Measurements from ENCODE around the gene TCF12. TPM values are rescaled to one million over a fixed set of nuclear protein-coding genes. Genes with fewer than 3 reads are reported as not detected.

The TCF12 gene
- total RNA-seq, 1 donor from 2014 or later, result 207 TPM

DNA sequence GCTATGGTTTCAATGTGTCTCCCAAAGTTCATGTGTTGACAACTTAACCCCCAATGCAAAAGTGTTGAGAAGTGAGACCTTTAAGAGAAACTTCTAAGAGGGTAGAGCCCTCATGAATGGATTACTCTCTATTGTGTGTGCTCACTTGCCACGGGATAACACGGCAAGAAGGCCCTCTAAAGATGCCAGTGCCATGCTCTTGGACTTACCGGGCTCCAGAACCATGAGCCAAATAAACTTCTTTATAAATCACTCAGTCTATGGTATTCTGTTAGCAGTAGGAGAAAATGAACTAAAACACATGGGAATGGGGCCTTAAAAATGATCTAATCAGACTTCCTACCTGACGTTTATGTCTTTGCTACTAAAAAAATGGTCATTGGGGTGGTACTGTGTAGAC lies 2.6 kb upstream of the TCF12 start:
- Mint-ChIP-seq H3K27me3 (ENCODE audit: low read depth) (no peaks in the 10 kb centered on the region), H3K27ac (ENCODE audit: unreplicated experiment) (no peak overlapping the region), H3K9me3 (peaks cover 11% of the 10 kb centered on the region), H3K4me3 (peak overlapping the region; percentile 84), H3K4me1 (peaks cover 31% of the 10 kb centered on the region), H3K36me3 (ENCODE audit: low read depth) (peaks cover 36% of the 10 kb centered on the region)
- TF ChIP-seq, protein P1, sequence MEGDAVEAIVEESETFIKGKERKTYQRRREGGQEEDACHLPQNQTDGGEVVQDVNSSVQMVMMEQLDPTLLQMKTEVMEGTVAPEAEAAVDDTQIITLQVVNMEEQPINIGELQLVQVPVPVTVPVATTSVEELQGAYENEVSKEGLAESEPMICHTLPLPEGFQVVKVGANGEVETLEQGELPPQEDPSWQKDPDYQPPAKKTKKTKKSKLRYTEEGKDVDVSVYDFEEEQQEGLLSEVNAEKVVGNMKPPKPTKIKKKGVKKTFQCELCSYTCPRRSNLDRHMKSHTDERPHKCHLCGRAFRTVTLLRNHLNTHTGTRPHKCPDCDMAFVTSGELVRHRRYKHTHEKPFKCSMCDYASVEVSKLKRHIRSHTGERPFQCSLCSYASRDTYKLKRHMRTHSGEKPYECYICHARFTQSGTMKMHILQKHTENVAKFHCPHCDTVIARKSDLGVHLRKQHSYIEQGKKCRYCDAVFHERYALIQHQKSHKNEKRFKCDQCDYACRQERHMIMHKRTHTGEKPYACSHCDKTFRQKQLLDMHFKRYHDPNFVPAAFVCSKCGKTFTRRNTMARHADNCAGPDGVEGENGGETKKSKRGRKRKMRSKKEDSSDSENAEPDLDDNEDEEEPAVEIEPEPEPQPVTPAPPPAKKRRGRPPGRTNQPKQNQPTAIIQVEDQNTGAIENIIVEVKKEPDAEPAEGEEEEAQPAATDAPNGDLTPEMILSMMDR (conservative IDR thresholded peaks at IDR 0.05), result no peak
- no peak for DNase-seq (ENCODE audit: low read depth, low spot score)

DNA sequence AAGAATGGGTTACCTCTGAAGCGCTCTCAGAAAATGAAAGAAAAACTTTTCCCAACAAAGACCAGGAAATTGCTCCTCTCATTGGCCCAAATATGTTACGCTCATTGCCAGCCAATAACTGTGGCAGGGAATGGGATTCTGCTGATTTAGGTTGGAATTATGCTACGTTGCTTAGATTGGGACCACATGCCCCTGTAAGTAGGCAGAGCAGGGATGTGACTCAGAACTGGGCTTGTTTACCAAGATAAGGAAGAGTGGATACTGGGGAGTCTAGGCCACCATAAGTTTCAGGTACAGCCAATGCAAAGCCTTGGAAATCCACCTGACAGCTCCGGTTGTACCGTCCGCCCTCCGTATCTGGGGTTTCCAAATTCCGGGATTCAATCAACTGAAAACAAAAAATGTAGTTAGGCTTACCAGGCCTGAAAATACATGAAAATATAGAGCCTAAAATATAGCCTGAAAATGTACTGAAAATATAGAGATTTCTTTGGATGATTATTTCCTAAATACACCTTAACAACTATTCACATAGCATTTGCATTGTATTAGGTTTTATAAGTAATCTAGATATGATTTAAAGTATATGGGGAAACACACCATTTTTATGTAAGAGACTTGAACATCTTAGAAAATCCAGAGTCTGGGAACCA lies 1.5 kb upstream of the TCF12 start:
- H3K36me3 Mint-ChIP-seq (ENCODE audit: low read depth), result peaks cover 36% of the 10 kb centered on the region
- TF ChIP-seq, protein P1 (conservative IDR thresholded peaks at IDR 0.05), result no peak
- H3K4me1 Mint-ChIP-seq, result peaks cover 33% of the 10 kb centered on the region
- peaks cover 11% of the 10 kb centered on the region for H3K9me3 Mint-ChIP-seq
- peak overlapping the region; percentile 84 for H3K4me3 Mint-ChIP-seq
- DNase-seq (ENCODE audit: low read depth, low spot score), result no peak
- H3K27me3 Mint-ChIP-seq (ENCODE audit: low read depth), result no peaks in the 10 kb centered on the region
- H3K27ac Mint-ChIP-seq (ENCODE audit: unreplicated experiment), result no peak overlapping the region

DNA sequence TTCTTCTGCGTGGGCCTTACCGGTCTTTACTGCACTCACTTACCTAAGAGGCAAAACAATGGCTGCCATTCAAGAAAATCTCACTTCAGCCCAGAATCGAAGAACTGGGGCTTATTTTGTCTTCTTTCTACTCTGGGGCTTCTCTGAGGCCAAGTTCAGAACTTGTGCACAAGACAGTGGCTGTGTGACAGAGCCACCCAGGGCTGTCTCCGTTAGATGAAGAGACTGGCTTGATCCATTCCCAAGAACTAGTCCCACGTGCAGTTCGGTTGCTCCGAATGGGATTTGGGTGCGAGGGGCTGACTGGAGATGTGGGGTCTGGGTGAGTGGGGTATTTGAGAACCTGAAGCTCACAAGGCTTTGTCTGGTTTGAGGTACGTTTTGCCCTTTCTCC lies 795 bp upstream of the TCF12 start:
- H3K4me3 Mint-ChIP-seq, result peak overlapping the region; percentile 84
- no peaks in the 10 kb centered on the region for H3K27me3 Mint-ChIP-seq (ENCODE audit: low read depth)
- peak overlapping the region; percentile 95 for H3K27ac Mint-ChIP-seq (ENCODE audit: unreplicated experiment)
- no peak for DNase-seq (ENCODE audit: low read depth, low spot score)
- TF ChIP-seq, protein P1 (conservative IDR thresholded peaks at IDR 0.05), result no peak
- peaks cover 11% of the 10 kb centered on the region for H3K9me3 Mint-ChIP-seq
- H3K36me3 Mint-ChIP-seq (ENCODE audit: low read depth), result peaks cover 36% of the 10 kb centered on the region
- H3K4me1 Mint-ChIP-seq, result peaks cover 39% of the 10 kb centered on the region

DNA sequence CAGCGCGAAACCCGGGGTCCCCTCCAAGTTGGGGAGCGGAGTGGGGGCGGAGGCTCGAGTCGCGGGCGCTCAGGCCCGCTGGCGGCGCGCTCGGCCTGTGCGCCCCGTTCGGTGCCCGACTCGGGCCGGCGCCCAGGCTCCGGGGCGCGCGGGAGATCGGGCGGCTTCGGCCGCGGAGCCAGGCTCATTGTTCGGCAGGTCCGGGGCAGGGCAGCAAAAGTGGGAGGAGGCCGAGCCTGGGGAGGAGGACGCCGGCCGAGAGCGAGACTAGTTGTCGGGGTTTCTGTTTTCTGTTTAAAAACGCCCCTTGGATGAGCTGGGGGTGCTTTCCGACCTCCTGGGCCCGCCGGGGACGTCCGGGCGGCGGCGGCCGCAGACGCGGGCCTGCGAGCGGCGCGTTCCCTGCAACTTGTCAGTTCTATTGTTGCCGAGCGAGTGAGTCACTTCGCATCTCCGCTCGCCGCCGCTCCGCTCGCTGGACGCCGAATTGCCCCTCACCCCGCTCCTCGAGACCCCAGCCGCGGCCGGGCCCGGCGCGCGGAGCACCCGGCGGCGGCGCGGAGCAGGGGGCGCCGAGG lies 676 bp downstream of the TCF12 start:
- peaks cover 11% of the 10 kb centered on the region for H3K9me3 Mint-ChIP-seq
- TF ChIP-seq, protein P1 (conservative IDR thresholded peaks at IDR 0.05), result no peak
- H3K27ac Mint-ChIP-seq (ENCODE audit: unreplicated experiment), result peak overlapping the region; percentile 71
- H3K4me1 Mint-ChIP-seq, result peaks cover 47% of the 10 kb centered on the region
- no peaks in the 10 kb centered on the region for H3K27me3 Mint-ChIP-seq (ENCODE audit: low read depth)
- peaks cover 31% of the 10 kb centered on the region for H3K36me3 Mint-ChIP-seq (ENCODE audit: low read depth)
- DNase-seq (ENCODE audit: low read depth, low spot score), result peak; percentile 53
- peak overlapping the region; percentile 95 for H3K4me3 Mint-ChIP-seq

DNA sequence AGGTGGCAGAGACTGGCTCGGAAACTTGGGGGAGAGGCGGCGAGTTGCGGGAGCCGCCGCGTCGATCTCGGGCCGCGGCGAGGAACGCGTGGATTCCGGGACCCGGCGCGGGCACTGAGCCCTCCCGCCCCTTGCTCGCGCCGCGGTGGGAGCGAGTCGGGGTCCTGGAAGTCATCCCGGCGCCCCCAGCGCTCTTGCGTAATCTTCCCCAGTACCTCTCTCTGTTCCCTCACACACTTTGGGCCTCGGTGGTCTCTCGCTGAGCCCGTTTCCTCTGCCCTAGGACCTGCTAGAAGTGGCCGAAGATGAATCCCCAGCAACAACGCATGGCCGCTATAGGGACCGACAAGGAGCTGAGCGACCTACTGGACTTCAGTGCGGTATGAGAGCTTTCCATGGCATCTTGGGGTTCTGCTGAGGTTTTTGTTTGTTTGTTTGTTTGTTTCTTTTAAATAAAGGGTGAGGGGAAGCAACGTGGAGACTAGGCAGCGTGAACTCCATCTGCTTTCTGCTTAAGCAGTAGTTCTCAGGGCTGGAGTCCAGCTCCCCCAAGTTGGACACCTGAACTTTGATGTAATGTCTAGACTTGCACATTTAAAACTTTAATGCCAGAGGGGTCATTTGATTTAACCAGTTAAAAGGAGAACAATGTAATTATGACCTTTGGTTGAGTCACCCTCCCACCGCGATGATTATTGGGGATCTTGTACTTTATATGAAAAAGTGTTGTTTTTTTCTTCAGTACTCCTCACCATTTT lies 1.3 kb downstream of the TCF12 start:
- TF ChIP-seq, protein P1 (conservative IDR thresholded peaks at IDR 0.05), result no peak
- no peak for DNase-seq (ENCODE audit: low read depth, low spot score)
- Mint-ChIP-seq H3K9me3 (peaks cover 8% of the 10 kb centered on the region), H3K4me1 (peaks cover 53% of the 10 kb centered on the region), H3K36me3 (ENCODE audit: low read depth) (peaks cover 31% of the 10 kb centered on the region), H3K4me3 (peak overlapping the region; percentile 95), H3K27ac (ENCODE audit: unreplicated experiment) (peak overlapping the region; percentile 92), H3K27me3 (ENCODE audit: low read depth) (no peaks in the 10 kb centered on the region)
